CD14-positive monocyte (primary cell): Measurements from ENCODE around the gene CA10. TPM values are rescaled to one million over a fixed set of nuclear protein-coding genes. Genes with fewer than 3 reads are reported as not detected.

Experiments
- DNase-seq, 3 donors: peaks; one replicate each; pipeline ENCODE4 v3.0.0-alpha.2; 2011 to 2022
- H2AFZ ChIP-seq: 2 replicates; pipeline ENCODE4 v1.6.0; 2012; ENCODE audit warnings: mild to moderate bottlenecking, low read depth, low read length, inconsistent platforms; ENCODE audit not compliant: insufficient read depth, poor library complexity, severe bottlenecking
- H3K27ac ChIP-seq, 2 donors: 1 replicate in 1 of 2; 2 replicates in 1 of 2; pipeline ENCODE4 v1.5.1; 2012 to 2013; ENCODE audit warnings: low read length in 2 of 2, control low read depth in 1 of 2, inconsistent platforms in 1 of 2, low read depth in 1 of 2, mild to moderate bottlenecking in 1 of 2
- H3K27me3 ChIP-seq, 2 donors: one replicate each; pipeline versions ENCODE4 v1.6.0 to v1.6.1; 2011 to 2013; ENCODE audit warnings: low read length in 2 of 2; ENCODE audit not compliant: control insufficient read depth in 2 of 2, insufficient read depth in 2 of 2
- H3K36me3 ChIP-seq, 2 donors: replicated peaks in 1 of 2; 1 replicate in 1 of 2; 2 replicates in 1 of 2; pipeline versions ENCODE4 v1.5.1 to v1.6.1; 2012 to 2013; ENCODE audit warnings: low read length in 2 of 2, control low read depth in 1 of 2, inconsistent platforms in 1 of 2, mild to moderate bottlenecking in 1 of 2; ENCODE audit not compliant: insufficient read depth in 2 of 2, control insufficient read depth in 1 of 2
- H3K4me1 ChIP-seq, 2 donors: 1 replicate in 1 of 2; 2 replicates in 1 of 2; pipeline versions ENCODE4 v1.5.1 to v1.6.1; 2012 to 2013; ENCODE audit warnings: low read length in 2 of 2, control low read depth in 1 of 2, inconsistent platforms in 1 of 2, mild to moderate bottlenecking in 1 of 2, moderate library complexity in 1 of 2; ENCODE audit not compliant: insufficient read depth in 2 of 2, control insufficient read depth in 1 of 2
- H3K4me2 ChIP-seq: replicated peaks from 2 replicates; pipeline ENCODE3; 2012; ENCODE audit warnings: low read length, moderate library complexity, mild to moderate bottlenecking; ENCODE audit not compliant: poor library complexity, severe bottlenecking; ENCODE audit errors: extremely low read depth
- H3K4me3 ChIP-seq, 3 experiments: fragments of 200-600 bp in 1 of 3; sonication (generic) in 1 of 3; replicated peaks in 1 of 3; 1 replicate in 2 of 3; 2 replicates in 1 of 3; pipeline ENCODE4 v1.5.1; 2011 to 2013; ENCODE audit warnings: low read length in 3 of 3, mild to moderate bottlenecking in 3 of 3, control low read depth in 2 of 3, low read depth in 2 of 3, inconsistent platforms in 1 of 3, moderate library complexity in 1 of 3
- H3K79me2 ChIP-seq: 2 replicates; pipeline ENCODE4 v1.6.0; 2012; ENCODE audit warnings: mild to moderate bottlenecking, control low read depth, inconsistent platforms, low read length, moderate library complexity; ENCODE audit not compliant: insufficient read depth
- H3K9ac ChIP-seq: 2 replicates; pipeline ENCODE4 v1.6.0; 2017; ENCODE audit warnings: low read length, mild to moderate bottlenecking; ENCODE audit not compliant: insufficient read depth, poor library complexity, severe bottlenecking
- H3K9me3 ChIP-seq, 2 donors: replicated peaks in 1 of 2; 1 replicate in 1 of 2; 2 replicates in 1 of 2; pipeline versions ENCODE4 v1.5.1 to v1.6.1; 2012 to 2013; ENCODE audit warnings: low read length in 2 of 2, control low read depth in 1 of 2; ENCODE audit not compliant: control insufficient read depth in 1 of 2, insufficient read depth in 1 of 2
- H4K20me1 ChIP-seq: 2 replicates; pipeline ENCODE4 v1.6.0; 2012; ENCODE audit warnings: mild to moderate bottlenecking, low read length, control low read depth, moderate library complexity; ENCODE audit not compliant: insufficient read depth
- H3K27ac Mint-ChIP-seq, 7 donors: one replicate each; pipeline ENCODE4 v1.8.0; 2020; ENCODE audit warnings: mild to moderate bottlenecking in 7 of 7, mixed read lengths in 7 of 7, moderate library complexity in 6 of 7, inconsistent platforms in 2 of 7
- H3K27me3 Mint-ChIP-seq, 3 donors: one replicate each; pipeline ENCODE4 v1.8.0; 2021 to 2022; ENCODE audit warnings: low read depth in 3 of 3, mild to moderate bottlenecking in 3 of 3, mixed read lengths in 3 of 3, moderate library complexity in 3 of 3, inconsistent platforms in 1 of 3
- H3K36me3 Mint-ChIP-seq, 2 donors: one replicate each; pipeline ENCODE4 v1.8.0; 2020; ENCODE audit warnings: mixed read lengths in 2 of 2, inconsistent platforms in 1 of 2, mild to moderate bottlenecking in 1 of 2
- H3K4me1 Mint-ChIP-seq: one replicate; pipeline ENCODE4 v1.8.0; 2020; ENCODE audit warnings: mild to moderate bottlenecking, mixed read lengths
- H3K4me3 Mint-ChIP-seq, 2 donors: one replicate each; pipeline ENCODE4 v1.8.0; 2020; ENCODE audit warnings: mild to moderate bottlenecking in 2 of 2, mixed read lengths in 2 of 2, moderate library complexity in 1 of 2
- H3K9me3 Mint-ChIP-seq, 7 donors: one replicate each; pipeline ENCODE4 v1.8.0; 2020 to 2022; ENCODE audit warnings: mixed read lengths in 7 of 7, mild to moderate bottlenecking in 6 of 7, moderate library complexity in 6 of 7, inconsistent platforms in 2 of 7
- CTCF ChIP-seq: fragments of 200-600 bp; IDR thresholded peaks from one replicate; pipeline ENCODE4 v1.8.0; 2022; ENCODE audit warnings: antibody characterized with exemption, mild to moderate bottlenecking
- WGBS: methylation state at CpG from one replicate; pipeline ENCODE4 v1.1.5; 2013; ENCODE audit warnings: missing lambda C conversion rate; ENCODE audit not compliant: insufficient coverage; 5-methylcytosine and 5-hydroxymethylcytosine counted together
- intact Hi-C, 2 donors: fragments of 100-400 bp; cut with micrococcal nuclease; formaldehyde crosslinking; loops; one replicate each; pipeline versions ENCODE4 v1.15.0 to v1.15.1; 2023
- polyA plus RNA-seq, 3 donors: library from polyadenylated mRNA; depleted of rRNA in 1 of 3; unstranded in 2 of 3; stranded (reverse) in 1 of 3; fragments of 300-500 nt in 2 of 3; fragments of >200 nt in 1 of 3; fragmentation: Illumina TruSeq in 2 of 3; gene quantifications; 1 replicate in 2 of 3; 2 replicates in 1 of 3; pipeline ENCODE4 v1.2.3, GENCODE V29; 2012 to 2021

CA10 gene
- polyA plus RNA-seq, 3 donors, result not detected

GRCh38 chr17:51601622-51602261 is 556.8 kb downstream of the CA10 start:
- Histone ChIP-seq H4K20me1 (no peaks in the 10 kb centered on the region), H3K27ac (no peak overlapping the region), H3K36me3 (no peaks in the 10 kb centered on the region), H3K27me3 (no peaks in the 10 kb centered on the region), H3K4me2 (no peak overlapping the region), H3K4me3 (no peak overlapping the region), H2AFZ (no peak overlapping the region), H3K9ac (no peak overlapping the region), H3K79me2 (no peaks in the 10 kb centered on the region), H3K4me1 (no peaks in the 10 kb centered on the region), H3K9me3 (no peaks in the 10 kb centered on the region)
- intact Hi-C loops, result no loop called here
- H3K4me1 Mint-ChIP-seq, result no peaks in the 10 kb centered on the region
- H3K27me3 Mint-ChIP-seq, result peaks cover 0 to 8% (median 3%) of the 10 kb centered on the region in 3 donors
- no peaks in the 10 kb centered on the region for H3K36me3 Mint-ChIP-seq
- no peak for DNase-seq
- no peak overlapping the region for H3K4me3 Mint-ChIP-seq
- no peak overlapping the region for H3K27ac Mint-ChIP-seq
- TF ChIP-seq CTCF, result no peak
- H3K9me3 Mint-ChIP-seq, result no peaks in the 10 kb centered on the region
- no CpG with 5 or more reads among the region's 6 CpGs for WGBS

- Mint-ChIP-seq H3K9me3 (peaks cover 0 to 1% (median 0%) of the 10 kb centered on the region in 7 donors), H3K4me1 (no peaks in the 10 kb centered on the region), H3K27me3 (peaks cover 0 to 8% (median 3%) of the 10 kb centered on the region in 3 donors), H3K36me3 (no peaks in the 10 kb centered on the region), H3K4me3 (no peak overlapping the region), H3K27ac (no peak overlapping the region)
- Histone ChIP-seq H3K36me3 (no peaks in the 10 kb centered on the region), H3K4me3 (no peak overlapping the region), H3K79me2 (no peaks in the 10 kb centered on the region), H3K27me3 (no peaks in the 10 kb centered on the region), H3K27ac (no peak overlapping the region), H4K20me1 (no peaks in the 10 kb centered on the region), H3K9me3 (no peaks in the 10 kb centered on the region), H3K9ac (no peak overlapping the region), H3K4me1 (no peaks in the 10 kb centered on the region), H3K4me2 (no peak overlapping the region), H2AFZ (no peak overlapping the region)
- intact Hi-C loops, result no loop called here
- no peak for TF ChIP-seq CTCF
- WGBS, result 100% methylated on average over 1 of the region's 2 CpGs
- DNase-seq, result no peak
Observed at GRCh38 chr17:51598824-51599223, 559.7 kb downstream of the CA10 start.
